HG03045 (cell line): ENCODE measurements around the gene PALD1.
"Not testable (repeated sequence)": the region's sequence is repeated elsewhere in the genome, so short reads cannot be mapped to it uniquely, and the experiment has no call there.

ENCODE experiments used
- ATAC-seq: cut with Tn5 transposase; IDR thresholded peaks from one replicate; pipeline ENCODE4 v1.9.1; 2021; ENCODE audit warnings: mild to moderate bottlenecking, moderate library complexity; ENCODE audit not compliant: unreplicated experiment

Gene PALD1

DNA sequence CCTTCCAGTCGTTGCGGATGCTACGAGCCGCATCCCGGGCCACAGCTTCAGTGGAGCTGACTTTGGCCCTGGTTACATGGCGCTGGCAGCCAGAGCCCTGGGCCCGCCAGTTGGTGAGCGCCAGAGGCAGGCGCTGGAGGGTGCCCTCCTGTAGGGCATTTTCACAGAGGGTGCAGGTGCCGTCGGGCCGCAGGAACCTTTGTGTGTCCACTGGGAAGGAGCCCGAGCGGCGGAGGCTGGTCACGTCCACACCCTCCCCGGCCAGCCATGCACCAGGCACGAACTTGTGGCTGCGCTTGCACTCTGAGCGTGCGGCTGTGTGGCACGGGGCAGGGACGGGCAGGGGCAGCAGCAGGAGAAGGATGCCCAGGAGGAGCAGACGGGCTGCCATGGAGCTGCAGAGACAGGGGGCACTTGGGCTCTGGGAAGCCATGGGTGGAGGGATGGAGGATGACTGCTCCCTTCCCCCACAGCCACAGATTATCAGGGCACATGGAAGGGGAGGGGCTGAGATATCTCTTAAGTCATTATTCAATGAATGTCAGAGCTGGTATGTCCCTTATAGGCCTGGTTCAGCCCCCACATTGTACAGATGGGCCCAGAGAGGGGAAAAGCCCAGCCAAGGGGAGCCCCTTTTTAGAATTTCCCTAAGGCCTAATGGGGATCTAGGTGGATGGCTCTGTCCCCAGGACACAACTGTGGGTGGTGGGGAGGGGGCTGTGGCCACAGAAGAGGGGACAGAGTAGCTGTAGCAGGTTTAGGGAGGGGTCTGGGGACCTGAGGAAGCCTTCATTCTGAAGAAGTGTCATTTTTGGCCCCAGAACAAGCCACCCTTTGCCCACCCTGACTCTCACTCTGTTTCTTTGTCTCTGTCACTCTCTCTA, 122.2 kb downstream of the PALD1 start:
- no peak for ATAC-seq

DNA sequence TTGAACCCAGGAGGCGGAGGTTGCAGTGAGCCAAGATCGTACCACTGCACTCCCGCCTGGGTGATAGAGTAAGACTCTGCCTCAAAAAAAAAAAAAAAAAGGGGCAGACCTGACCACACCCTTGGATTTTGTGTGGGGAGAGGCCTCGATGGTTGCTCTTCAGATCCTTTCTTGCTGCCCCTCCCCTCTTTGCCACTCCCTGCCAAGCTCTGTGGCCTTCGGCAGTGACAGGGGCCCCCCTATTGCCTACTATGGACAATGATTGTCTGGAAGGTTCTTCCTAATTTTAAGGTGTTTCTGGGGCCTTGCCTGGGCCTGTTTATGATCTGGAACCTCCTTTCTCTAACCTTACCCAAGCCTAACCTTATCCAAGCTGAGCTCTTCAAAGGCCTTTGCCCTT, 123.2 kb downstream of the PALD1 start:
- ATAC-seq, result no peak

DNA sequence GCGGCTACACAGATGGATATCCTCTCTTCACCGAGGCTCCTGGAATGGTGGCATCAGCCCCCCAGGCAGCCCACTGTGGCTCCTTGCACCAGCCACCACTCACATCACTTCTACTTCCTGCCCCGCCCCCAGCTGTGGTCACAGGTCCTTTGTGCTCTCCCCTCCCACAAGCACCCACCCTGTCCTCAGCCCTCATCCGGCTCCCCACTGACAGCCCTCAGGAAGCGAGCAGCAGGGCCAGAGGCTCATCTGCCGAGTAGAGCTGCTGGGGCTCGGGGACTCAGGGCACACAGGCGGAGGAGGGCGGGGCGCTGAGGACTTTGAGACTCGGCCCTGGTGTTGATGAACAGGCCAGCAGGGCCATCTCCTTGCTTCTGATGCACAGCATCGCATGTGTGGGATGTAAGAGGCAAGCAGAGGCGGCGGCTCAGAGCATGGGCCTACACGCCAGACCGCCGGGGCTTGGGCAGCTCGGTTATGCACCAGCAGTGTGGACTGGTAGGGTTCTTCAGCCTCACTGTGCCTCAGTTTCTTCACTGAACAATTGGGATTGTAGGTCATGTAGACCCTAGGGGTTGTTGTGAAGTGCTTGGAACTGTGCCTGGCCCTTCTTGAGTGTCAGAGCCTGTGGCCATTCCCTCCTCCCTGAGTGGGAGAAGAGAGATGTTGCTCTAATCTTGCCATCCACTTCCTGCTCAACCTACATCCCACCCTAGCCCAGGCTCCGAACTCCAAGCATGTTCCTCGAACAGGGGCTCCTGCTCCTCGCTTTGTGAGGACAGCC, 124.3 kb downstream of the PALD1 start, which contains the start of gene PRF1:
Gene PRF1, minus strand, starts transcription at position 77 of the 784 bp plus-strand sequence. CDS start 1,839 bp downstream, outside the sequence.
- no peak for ATAC-seq

DNA sequence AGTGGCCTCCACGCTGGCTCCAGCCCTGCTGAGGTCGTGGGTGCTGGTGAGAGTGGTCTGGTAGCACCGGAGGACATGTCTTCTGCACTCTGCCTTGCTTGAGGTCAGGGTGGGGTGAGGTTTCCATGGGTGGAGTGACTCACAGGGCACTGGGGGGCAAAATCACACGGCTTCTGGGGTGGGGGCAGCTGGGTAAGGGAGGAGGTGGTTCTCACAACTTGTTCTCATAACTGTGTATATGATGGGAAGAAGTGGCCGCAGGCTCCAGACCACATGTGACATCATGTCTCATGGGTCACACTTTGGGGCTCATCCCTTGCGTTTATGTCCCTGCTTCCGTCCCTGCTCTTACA, 124.9 kb downstream of the PALD1 start:
- ATAC-seq, result no peak

DNA sequence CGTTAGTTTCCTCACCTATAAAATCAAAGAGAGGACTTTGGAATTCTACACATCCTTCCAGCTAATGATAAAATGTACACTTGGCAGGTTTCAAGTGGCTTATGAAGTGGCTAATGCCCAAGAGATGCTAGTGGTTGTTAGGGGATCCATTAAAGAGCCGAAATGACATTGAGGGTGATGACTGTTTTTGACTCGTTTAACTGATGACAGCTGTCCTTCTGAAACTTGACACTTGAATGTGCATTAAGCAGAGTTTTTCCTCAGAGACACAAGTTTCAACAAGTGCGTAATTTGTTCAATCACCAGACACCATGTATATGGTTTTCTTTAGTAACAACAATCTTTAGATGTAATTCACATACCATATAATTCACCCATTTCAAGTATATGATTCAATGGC, 125.5 kb downstream of the PALD1 start:
- no peak for ATAC-seq

DNA sequence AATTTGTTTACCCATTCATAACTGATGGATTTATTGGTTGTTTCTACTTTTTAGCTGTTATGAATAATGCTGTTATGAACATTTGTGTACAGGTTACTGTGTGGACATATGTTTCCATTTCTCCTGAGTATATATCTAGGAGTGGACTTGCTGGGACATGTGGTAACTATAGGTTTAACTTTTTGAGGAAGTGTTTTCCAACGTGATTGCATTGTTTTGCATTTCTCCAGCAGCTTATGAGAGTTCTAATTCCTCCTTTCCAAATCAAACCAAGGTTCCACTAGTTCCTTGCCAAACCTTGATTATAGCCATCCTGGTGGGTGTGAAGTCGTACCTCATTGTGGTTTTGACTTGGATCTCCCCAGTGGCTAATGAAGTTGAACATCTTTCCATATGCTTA, 126.6 kb downstream of the PALD1 start:
- ATAC-seq, result no peak

DNA sequence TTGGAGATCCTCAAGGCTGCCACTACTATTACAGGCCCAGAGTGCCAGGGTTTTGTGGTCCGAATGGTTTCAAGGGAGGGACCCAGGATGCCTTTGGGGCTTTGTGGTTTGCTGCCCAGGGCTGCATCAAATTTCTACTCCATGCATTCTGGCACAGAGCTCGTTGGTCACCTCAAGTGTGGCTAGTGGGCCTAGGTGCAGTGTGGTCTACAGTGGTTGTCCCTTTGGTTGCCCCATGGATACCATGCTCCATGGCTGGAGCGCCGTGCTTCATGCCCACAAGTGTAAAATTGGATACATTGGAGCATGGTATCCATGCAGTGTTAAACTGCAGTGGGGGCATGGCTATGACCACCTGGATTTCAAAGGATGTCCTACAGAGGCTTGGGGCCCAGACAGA, 129.4 kb downstream of the PALD1 start:
- no peak for ATAC-seq

DNA sequence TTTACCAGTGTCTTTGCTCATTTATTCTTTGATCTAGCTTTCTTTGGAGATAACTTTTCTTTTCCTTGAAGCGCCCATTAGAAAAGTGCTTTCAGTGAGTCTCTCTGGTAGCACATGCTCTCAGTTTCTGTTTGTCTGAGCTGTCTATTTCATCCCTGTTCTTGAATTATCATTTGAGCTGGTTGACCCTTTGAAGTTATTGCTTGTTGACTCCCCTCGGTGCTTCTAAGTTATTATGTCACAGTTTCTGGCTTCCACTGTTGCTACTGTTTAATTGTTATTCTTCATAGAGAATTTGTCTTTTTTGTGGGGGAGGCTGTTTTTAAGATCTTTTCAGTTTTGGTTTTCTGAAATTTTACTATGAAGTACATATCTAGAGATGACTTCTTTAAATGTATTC, 135.4 kb downstream of the PALD1 start:
- no peak for ATAC-seq

DNA sequence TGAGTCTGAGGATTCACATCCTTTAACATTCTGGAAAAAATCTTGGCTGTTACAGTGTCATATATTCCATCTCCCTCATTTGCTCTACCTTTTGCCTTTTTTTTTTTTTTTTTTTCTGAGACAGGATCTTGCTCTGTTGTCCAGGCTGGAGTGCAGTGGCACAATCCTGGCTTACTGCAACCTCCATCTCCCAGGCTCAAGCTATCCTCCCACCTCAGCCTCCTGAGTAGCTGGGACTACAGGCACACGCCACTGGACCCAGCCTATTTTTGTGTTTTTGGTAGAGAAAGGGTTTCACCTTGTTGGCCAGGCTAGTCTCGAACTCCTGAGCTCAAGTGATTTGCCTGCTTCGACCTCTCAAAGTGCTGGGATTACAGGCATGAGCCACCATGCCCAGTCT, 135.8 kb downstream of the PALD1 start:
- ATAC-seq, result not testable (repeated sequence)

DNA sequence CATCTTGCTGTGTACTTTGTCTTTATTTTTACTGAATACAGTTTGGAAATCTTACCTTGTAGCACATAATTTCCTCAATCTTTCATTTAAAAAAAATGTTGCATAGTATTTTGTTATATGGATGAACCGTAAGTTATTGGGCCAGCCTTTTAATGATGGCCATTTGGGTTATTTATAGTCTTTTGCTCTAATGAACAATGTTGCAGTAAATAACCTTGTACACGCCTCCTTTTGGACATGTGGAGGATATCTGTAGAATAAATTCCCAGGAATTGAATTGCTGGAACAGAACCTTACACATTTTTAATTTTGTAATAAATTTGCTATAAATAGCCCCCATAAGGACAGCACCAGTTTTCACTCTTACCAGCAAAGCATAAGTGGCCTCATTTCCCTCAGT, 136.6 kb downstream of the PALD1 start:
- ATAC-seq, result no peak

DNA sequence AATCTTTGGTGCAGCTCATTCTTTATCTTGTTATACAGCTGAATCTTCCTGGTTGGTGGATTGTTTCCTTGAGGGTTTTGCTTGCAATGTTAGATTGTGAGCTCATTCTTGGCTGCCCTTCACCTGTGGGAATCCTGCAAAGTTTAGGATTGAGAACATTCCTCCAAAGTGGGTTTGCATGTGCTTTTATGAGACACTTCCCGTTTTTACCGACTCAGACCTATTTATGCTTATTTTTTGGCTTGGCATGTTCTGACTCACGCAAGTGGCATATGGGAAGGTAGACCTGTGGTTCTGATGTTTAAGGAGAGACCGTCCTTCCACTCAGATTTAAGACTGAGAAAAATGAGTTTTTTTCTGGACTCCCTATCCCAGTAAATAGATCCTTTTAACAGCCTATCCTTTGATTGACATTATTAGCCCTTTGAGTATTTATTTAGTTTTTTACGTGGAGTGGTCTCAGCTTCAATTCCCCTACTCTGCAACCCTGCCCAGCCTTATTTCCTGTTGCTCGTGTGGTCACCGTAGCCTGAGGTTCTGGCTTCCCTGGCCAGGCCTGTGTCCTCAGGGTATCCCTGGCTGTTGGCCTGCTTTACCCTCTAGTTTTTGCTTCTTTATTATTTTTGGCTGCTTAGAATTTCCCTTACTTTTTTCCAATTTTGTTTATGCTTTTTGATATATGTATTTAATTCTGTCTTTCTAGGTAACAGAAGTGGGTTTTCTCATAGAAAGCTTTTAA, 137.4 kb downstream of the PALD1 start:
- no peak for ATAC-seq

DNA sequence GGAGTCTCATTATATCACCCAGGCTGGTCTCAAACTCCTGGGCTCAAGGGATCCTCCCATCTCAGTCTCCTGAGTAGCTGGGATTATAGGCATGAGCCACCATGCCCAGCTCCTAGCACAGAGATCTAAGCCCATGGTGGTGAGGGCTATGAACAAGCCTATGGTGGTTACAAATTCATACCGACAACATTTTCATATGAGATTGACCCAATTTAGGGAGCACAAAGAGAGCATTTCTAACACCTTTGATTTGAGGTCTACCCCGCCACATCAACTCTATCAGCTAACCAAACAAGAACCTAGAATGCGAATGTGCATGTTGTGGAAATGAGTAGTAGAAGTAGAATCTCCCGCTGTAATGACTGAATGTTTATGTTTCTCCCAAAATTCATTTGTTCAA, 138.2 kb downstream of the PALD1 start:
- no peak for ATAC-seq
